Measurements from ENCODE around the gene LAMC2. TPM values are rescaled to one million over a fixed set of nuclear protein-coding genes. Genes with fewer than 3 reads are reported as not detected.

The LAMC2 gene
- total and polyA plus RNA-seq, 2 of the 13 experiments (the other 11 are each of a cell fraction or from before 2014, with no cell fraction given), result 0.03 TPM; not detected in 1

DNA sequence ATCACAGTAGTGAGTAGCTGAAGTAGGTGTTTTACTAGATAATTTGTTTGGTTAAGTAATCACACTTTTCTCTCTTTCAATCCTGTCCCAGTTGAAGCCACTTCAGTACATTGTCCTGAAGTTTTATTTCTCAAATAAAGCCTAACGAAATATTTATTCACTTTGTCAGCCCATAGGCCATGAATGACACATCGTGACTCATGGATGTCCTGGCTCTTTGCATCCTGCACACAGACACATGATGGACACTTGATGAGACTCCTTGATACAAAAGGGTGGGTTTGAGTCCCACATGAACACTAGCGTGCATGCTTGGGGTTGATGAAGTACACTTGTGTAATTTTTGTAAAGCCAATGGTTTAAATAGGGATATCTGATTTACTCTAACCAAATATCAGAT, 22.7 kb upstream of the LAMC2 start:
- ChIA-PET POLR2A (no interaction called here), CTCF (ENCODE audit: low intra/inter-chr PET ratio, low total read pairs) (no interaction called here)
- no peak overlapping the region for H3K9ac ChIP-seq (ENCODE audit: insufficient read depth, low read depth, low read length)
- H3K4me2 ChIP-seq (ENCODE audit: low read depth, low read length), result no peak overlapping the region
- FAIRE-seq (no peak), DNase-seq (ENCODE audit: low spot score) (no peak), ATAC-seq (no peak)
- H3K4me3 ChIP-seq (replicated peaks in 1 of 3; ENCODE audit: insufficient read depth in 1 of 3, low read depth in 2 of 3, low read length in 3 of 3), result no peak overlapping the region
- in situ Hi-C loops (cut with HindIII; ENCODE audit: extremely low pct_ligation_motif_present, low pct_unique_long_range_greater_than_20kb) (no loop called here), intact Hi-C loops (cut with micrococcal nuclease; ENCODE audit: unreplicated experiment) (no loop called here)
- H3K4me1 ChIP-seq (ENCODE audit: insufficient read depth, low read length), result no peaks in the 10 kb centered on the region
- no peak overlapping the region for H2AFZ ChIP-seq (ENCODE audit: low read length)
- H3K36me3 ChIP-seq (replicated peaks in 1 of 2; ENCODE audit: control insufficient read depth in 1 of 2, insufficient read depth in 2 of 2, low read length in 2 of 2), result no peaks in the 10 kb centered on the region
- H3K9me3 ChIP-seq (ENCODE audit: low read length), result no peaks in the 10 kb centered on the region
- WGBS (ENCODE audit: low lambda C conversion rate), result 6% methylated on average over 3 of the region's 3 CpGs
- no peaks in the 10 kb centered on the region for H4K20me1 ChIP-seq (ENCODE audit: insufficient read depth, low read length)
- H3K27ac ChIP-seq (ENCODE audit: extremely low read length, insufficient read depth, low read length), result no peak overlapping the region
- no peaks in the 10 kb centered on the region for H3K79me2 ChIP-seq (ENCODE audit: insufficient read depth, low read length)
- BruUV-seq (replicated peaks), result no TSS peak
- H3K27me3 ChIP-seq (ENCODE audit: control insufficient read depth in 1 of 2, insufficient read depth in 2 of 2, low read length in 2 of 2), result no peaks in the 10 kb centered on the region
- TF ChIP-seq ZNF737 (CRISPR knock-in tag; IDR thresholded peaks at IDR 0.05; ENCODE audit: borderline replicate concordance) (no peak), ZSCAN30 (CRISPR knock-in tag; IDR thresholded peaks at IDR 0.05) (no peak), RFX1 (IDR thresholded peaks at IDR 0.05) (no peak), ZNF530 (CRISPR knock-in tag; IDR thresholded peaks at IDR 0.05; ENCODE audit: low read depth) (no peak), ZNF432 (CRISPR knock-in tag; IDR thresholded peaks at IDR 0.05; ENCODE audit: borderline replicate concordance) (no peak), AHR (CRISPR knock-in tag; IDR thresholded peaks at IDR 0.05) (no peak), ZNF674 (CRISPR knock-in tag; IDR thresholded peaks at IDR 0.05; ENCODE audit: low read depth) (no peak), ZNF577 (CRISPR knock-in tag; IDR thresholded peaks at IDR 0.05; ENCODE audit: borderline replicate concordance, low read depth) (no peak), SIX4 (CRISPR knock-in tag; IDR thresholded peaks at IDR 0.05) (no peak), AGO1 (IDR thresholded peaks at IDR 0.05; ENCODE audit: low read depth, low read length, poor library complexity, severe bottlenecking) (no peak)
- TF ChIP-seq, protein P1, sequence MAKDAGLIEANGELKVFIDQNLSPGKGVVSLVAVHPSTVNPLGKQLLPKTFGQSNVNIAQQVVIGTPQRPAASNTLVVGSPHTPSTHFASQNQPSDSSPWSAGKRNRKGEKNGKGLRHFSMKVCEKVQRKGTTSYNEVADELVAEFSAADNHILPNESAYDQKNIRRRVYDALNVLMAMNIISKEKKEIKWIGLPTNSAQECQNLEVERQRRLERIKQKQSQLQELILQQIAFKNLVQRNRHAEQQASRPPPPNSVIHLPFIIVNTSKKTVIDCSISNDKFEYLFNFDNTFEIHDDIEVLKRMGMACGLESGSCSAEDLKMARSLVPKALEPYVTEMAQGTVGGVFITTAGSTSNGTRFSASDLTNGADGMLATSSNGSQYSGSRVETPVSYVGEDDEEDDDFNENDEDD (CRISPR knock-in tag; IDR thresholded peaks at IDR 0.05; ENCODE audit: borderline replicate concordance), result no peak
- TF ChIP-seq, protein P2, sequence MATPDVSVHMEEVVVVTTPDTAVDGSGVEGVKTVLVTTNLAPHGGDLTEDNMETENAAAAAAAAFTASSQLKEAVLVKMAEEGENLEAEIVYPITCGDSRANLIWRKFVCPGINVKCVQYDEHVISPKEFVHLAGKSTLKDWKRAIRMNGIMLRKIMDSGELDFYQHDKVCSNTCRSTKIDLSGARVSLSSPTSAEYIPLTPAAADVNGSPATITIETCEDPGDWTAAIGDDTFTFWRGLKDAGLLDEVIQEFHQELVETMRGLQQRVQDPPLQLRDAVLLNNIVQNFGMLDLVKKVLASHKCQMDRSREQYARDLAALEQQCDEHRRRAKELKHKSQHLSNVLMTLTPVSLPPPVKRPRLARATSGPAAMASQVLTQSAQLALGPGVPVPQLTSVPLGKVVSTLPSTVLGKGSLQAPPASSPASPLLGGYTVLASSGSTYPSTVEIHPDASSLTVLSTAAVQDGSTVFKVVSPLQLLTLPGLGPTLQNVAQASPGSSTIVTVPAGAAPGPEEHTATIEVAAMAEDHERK (CRISPR knock-in tag; IDR thresholded peaks at IDR 0.05; ENCODE audit: low read depth), result no peak
- TF ChIP-seq, protein P3, sequence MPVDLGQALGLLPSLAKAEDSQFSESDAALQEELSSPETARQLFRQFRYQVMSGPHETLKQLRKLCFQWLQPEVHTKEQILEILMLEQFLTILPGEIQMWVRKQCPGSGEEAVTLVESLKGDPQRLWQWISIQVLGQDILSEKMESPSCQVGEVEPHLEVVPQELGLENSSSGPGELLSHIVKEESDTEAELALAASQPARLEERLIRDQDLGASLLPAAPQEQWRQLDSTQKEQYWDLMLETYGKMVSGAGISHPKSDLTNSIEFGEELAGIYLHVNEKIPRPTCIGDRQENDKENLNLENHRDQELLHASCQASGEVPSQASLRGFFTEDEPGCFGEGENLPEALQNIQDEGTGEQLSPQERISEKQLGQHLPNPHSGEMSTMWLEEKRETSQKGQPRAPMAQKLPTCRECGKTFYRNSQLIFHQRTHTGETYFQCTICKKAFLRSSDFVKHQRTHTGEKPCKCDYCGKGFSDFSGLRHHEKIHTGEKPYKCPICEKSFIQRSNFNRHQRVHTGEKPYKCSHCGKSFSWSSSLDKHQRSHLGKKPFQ (CRISPR knock-in tag; IDR thresholded peaks at IDR 0.05; ENCODE audit: insufficient replicate concordance), result no peak
- TF ChIP-seq, protein P4, sequence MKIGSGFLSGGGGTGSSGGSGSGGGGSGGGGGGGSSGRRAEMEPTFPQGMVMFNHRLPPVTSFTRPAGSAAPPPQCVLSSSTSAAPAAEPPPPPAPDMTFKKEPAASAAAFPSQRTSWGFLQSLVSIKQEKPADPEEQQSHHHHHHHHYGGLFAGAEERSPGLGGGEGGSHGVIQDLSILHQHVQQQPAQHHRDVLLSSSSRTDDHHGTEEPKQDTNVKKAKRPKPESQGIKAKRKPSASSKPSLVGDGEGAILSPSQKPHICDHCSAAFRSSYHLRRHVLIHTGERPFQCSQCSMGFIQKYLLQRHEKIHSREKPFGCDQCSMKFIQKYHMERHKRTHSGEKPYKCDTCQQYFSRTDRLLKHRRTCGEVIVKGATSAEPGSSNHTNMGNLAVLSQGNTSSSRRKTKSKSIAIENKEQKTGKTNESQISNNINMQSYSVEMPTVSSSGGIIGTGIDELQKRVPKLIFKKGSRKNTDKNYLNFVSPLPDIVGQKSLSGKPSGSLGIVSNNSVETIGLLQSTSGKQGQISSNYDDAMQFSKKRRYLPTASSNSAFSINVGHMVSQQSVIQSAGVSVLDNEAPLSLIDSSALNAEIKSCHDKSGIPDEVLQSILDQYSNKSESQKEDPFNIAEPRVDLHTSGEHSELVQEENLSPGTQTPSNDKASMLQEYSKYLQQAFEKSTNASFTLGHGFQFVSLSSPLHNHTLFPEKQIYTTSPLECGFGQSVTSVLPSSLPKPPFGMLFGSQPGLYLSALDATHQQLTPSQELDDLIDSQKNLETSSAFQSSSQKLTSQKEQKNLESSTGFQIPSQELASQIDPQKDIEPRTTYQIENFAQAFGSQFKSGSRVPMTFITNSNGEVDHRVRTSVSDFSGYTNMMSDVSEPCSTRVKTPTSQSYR (CRISPR knock-in tag; IDR thresholded peaks at IDR 0.05; ENCODE audit: borderline replicate concordance), result no peak
- TF ChIP-seq, protein P5, sequence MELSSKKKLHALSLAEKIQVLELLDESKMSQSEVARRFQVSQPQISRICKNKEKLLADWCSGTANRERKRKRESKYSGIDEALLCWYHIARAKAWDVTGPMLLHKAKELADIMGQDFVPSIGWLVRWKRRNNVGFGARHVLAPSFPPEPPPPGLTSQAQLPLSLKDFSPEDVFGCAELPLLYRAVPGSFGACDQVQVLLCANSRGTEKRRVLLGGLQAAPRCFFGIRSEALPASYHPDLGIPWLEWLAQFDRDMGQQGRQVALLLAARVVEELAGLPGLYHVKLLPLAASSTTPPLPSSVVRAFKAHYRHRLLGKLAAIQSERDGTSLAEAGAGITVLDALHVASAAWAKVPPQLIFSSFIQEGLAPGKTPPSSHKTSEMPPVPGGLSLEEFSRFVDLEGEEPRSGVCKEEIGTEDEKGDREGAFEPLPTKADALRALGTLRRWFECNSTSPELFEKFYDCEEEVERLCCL (CRISPR knock-in tag; IDR thresholded peaks at IDR 0.05; ENCODE audit: borderline replicate concordance), result no peak
- TF ChIP-seq, protein P6, sequence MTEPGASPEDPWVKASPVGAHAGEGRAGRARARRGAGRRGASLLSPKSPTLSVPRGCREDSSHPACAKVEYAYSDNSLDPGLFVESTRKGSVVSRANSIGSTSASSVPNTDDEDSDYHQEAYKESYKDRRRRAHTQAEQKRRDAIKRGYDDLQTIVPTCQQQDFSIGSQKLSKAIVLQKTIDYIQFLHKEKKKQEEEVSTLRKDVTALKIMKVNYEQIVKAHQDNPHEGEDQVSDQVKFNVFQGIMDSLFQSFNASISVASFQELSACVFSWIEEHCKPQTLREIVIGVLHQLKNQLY (CRISPR knock-in tag; IDR thresholded peaks at IDR 0.05), result no peak
